ENCODE measurements around the gene FMNL2.

Gene FMNL2

DNA sequence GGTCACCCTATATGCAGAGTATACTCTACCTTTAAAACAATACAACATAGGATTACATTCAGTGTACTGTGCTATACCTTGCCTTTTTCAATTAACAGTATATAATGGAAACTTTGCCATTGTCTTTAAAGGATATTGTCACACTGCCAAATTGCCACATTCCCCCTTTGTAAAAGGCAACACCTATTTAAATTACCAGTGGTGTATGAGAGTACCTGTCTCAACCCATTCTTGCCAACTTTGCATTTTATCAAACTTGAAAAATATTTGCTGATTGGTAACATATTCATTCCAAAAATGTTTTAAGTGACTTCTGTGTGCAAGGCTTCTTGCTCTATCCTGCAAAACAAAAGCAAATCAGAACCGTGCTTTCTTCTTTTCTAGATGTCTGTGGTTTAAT, 92.9 kb downstream of the FMNL2 start:
- DNase-seq = no peak

GRCh38 chr2:152428800-152429582, 94.0 kb downstream of the FMNL2 start:
- DNase-seq = no peak

DNA sequence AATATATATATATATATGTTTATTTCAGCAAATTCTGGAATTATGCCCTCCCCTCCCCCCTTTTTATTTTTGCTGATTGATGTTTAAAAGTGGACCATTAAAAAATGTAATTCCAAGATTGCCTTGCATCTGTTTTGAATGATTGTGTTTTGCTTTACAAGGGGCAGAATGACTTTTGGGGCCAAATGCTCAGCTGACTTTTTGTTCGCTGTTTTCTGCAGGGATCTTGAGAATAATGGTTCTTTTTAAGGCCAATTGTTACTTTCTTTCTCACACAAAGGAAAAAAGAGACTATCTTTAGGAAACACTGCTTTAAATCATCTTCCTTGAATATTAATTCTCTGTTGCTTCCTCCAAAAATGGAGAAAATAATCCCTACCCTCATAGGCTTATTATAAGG, 95.9 kb downstream of the FMNL2 start:
- DNase-seq = no peak

DNA sequence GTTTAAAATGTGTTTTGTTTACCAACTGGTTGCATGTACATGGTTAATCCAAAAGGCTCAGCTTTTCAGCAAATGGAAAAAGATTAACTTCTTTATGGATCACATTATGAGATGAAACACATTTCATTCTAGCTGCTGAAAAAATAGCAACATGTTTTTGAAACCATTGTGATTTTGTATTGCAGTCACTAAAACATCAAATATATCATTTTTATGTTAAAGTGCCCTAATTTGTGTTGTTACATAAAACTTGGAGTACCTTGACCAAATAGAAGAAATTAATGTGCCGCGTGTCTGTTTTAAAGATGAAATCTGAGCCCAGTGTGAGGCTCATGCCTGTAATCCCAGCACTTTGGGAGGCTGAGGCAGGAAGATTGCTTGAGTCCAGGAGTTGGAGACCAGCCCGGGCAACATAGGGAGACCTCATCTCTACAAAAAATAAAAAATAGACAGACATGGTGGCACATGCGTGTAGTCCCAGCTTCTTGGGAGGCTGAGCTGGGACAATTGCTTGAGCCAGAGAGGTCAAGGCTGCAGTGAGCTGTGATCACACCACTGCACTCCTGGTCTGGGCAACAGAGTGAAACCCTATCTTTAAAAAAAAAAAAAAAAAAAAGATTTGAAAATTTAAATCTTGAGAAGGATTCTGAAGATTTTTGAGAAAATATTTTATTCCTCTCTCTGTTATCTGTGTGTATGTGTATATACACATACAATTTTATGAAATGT, 96.6 kb downstream of the FMNL2 start:
- DNase-seq = no peak

GRCh38 chr2:152432206-152432653, 97.3 kb downstream of the FMNL2 start:
- peak; percentile 41 to 84 for DNase-seq

DNA sequence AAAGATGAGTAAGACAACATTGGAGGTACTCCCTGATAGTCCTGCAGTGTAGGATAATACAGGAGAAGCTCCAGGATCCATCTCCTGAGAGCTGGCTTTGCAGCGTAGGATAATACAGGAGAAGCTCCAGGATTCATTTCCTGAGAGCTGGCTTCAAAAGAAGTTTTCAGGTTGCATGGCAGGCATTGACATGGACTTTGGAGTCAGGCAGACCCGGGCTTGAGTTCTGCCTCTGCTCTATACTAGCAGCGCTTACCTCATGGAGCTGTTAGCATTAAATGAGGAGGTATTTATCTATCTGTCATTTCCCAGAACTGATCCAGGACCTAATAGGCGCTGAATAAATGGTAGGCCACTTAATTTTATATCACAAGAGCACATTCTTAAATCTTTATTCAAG, 97.8 kb downstream of the FMNL2 start:
- peak in 1 of 2 experiments; percentile 76 for DNase-seq

GRCh38 chr2:152433289-152433688, 98.3 kb downstream of the FMNL2 start:
- DNase-seq = no peak

- no peak for DNase-seq
These were observed 98.8 kb downstream of the FMNL2 start for GRCh38 chr2:152433791-152434190.

DNA sequence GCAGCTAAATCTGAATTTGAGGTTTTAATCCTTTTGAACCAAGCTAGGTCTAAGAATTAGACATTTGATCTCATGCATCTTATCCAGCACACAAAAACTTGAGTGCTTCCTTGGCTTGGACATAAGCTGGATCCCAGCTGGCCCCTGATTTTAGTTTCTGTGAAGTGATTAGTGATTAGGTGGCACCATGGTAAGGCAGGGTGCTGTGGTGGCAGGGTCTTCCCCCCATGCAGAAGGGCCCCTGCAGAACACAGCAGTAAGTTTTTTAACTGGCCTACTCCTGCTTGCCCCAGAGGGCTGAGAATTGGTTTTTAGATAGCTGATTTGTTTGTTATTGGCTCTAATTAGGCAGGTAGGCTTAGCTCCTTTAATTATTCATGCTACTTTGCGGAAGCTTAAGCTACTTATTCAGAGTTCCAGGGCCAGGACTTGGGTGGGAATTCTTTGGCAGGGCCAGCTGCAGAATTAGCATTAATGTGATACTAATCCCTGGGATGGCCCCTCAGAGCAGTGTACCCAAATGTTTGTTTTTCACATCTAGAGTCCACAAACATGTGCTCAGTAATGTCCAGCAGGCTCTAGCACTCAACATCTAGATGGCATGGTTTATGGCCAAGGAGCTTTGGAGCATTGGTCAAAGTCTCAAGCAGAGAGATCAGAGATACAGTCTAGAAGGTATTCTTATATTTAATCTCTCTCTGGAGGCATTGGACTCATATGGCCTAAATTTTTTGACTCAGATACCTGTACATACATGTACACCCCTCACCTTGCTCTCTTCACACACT, 99.6 kb downstream of the FMNL2 start:
- no peak for DNase-seq

GRCh38 chr2:152436148-152436547, 101.2 kb downstream of the FMNL2 start:
- DNase-seq = no peak

DNA sequence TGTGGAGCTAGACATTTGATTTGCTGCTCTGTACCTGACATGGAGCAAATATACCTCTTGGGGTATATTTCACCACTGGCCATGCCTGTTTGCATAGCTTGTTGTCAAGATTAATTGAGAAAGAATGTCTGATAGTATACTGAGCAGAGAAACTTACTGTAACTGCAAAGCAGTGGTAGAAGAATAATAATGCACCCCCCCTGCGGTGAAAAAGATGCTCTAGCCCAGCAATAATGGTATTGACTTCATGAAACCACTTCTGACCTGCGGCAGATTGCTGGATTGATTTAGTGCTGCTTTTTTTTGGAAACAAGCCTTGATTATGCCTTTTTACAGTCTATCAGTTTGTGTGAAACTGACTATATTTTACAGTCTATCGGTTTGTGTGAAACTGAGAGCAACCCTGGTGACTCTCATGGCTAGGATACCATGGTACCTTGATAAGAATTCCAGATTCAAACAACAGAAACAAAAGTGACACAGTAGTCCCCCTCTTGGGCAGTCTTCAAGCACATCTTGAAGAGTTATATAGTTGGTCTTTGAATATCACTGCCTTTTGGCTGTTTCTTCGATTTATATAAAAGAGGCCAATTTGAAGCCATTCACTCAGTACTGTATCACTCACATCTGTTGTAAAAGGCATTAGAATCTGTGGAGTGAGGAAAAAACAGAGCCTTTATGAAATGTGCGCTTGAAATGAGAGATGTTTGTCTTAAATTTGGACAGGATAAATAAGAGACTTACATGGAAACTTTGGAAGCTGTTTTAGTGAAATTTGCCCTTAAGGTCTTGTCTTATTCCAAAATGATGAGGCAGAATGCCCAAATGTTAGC, 102.5 kb downstream of the FMNL2 start:
- peak in 1 of 2 experiments; percentile 32 for DNase-seq

GRCh38 chr2:152440049-152440448, 105.1 kb downstream of the FMNL2 start:
- no peak for DNase-seq

- DNase-seq = no peak
These were observed 105.5 kb downstream of the FMNL2 start for GRCh38 chr2:152440460-152440859.

GRCh38 chr2:152441961-152442360, 107.0 kb downstream of the FMNL2 start:
- DNase-seq = no peak

- peak in 1 of 2 experiments; percentile 34 for DNase-seq
These were observed 108.8 kb downstream of the FMNL2 start for GRCh38 chr2:152443771-152444170.

- no peak for DNase-seq
These were observed 109.5 kb downstream of the FMNL2 start for GRCh38 chr2:152444448-152444847.

- DNase-seq = no peak
These were observed 110.4 kb downstream of the FMNL2 start for GRCh38 chr2:152445375-152445774.

GRCh38 chr2:152445791-152446201, 110.8 kb downstream of the FMNL2 start:
- DNase-seq = peak; percentile 61 to 77

DNA sequence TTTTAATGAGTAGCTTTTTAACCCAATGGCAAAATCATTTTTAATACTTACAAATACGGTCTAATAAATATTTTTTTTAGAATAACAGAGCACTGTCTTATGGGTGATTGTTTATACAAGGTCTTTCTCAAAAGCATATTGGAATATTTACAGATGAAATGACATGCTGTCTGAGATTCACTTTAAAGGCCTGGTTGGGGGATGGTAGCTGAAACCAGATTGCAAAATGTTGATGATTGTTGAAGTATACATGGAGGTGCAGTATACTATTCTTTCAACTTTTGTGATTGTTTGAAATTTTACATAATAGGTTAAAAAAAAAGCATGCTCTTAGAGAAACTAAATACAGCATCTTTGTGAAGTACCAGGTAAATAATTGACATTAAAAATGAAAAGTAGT, 111.2 kb downstream of the FMNL2 start:
- no peak for DNase-seq

GRCh38 chr2:152447897-152448296, 112.9 kb downstream of the FMNL2 start:
- DNase-seq = no peak

DNA sequence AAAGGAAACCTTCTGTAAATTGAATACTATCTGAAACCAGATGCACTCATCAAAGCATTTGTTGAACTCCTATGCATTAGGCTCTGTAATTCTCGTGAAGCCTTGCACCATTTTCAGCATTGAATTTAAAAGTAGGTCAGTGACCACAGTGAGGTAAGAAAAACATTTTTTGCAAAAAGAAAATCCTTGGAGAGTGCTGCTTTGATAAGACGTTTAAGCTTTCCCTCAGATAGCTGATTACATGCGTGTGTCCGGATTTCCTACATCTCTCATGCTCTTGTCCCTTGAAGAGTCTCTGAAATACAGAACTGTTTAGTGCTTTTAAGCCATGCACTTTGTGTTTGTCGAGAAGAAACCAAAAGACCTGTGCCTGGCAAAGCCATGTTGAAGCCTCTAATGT, 113.6 kb downstream of the FMNL2 start:
- no peak for DNase-seq

GRCh38 chr2:152449578-152449977, 114.6 kb downstream of the FMNL2 start:
- DNase-seq = no peak

- DNase-seq = no peak
These were observed 115.2 kb downstream of the FMNL2 start for GRCh38 chr2:152450176-152450575.

Data from NCI-H446 (cell line).